Measurements from ENCODE around the gene CCSER1.
A peak's percentile ranks its signal among the peaks of the same experiment; 100 is the strongest.

Gene CCSER1

DNA sequence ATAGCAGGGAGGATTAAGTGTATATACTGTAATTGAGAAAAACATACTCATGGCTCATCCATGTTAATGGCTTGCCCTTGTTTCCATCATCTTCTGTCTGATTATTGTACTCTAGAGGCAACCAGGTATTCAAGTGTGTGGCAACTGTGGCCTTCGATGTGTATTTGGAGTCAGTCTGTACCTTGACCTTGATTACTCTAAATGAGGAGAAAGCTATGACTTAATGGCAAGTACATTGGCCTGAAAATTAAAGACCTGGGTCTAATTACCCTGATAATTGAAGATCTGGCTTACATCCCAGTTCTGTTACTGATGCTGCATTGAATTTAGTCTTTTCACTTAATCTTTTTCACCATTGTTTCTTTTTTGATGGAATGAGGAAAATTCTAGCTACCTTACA lies 409.2 kb downstream of the CCSER1 start:
- no peak overlapping the region for H3K14ac ChIP-seq (ENCODE audit: low read length)
- no peak overlapping the region for H3K4me3 ChIP-seq (ENCODE audit: low read length in 2 of 2)
- H3K79me1 ChIP-seq (ENCODE audit: low read depth, low read length): no peaks in the 10 kb centered on the region
- H2AK5ac ChIP-seq (ENCODE audit: low read depth, low read length): no peak overlapping the region
- no peaks in the 10 kb centered on the region for H3K4me1 ChIP-seq (ENCODE audit: control insufficient read depth in 2 of 2, insufficient read depth in 1 of 2, low read depth in 1 of 2, low read length in 2 of 2)
- no peak overlapping the region for H3K23ac ChIP-seq (ENCODE audit: low read depth, low read length, poor library complexity)
- H3K4me2 ChIP-seq (ENCODE audit: insufficient read depth, low read length, poor library complexity, severe bottlenecking): no peak overlapping the region
- H3K18ac ChIP-seq (ENCODE audit: low read length): no peak overlapping the region
- no peaks in the 10 kb centered on the region for H3K27me3 ChIP-seq (ENCODE audit: control insufficient read depth in 3 of 3, insufficient read depth in 3 of 3, low read depth in 1 of 3, low read length in 3 of 3)
- H3K36me3 ChIP-seq (replicated peaks in 1 of 2; ENCODE audit: control insufficient read depth in 2 of 2, insufficient read depth in 2 of 2, low read length in 2 of 2): no peaks in the 10 kb centered on the region
- H3K9me3 ChIP-seq (replicated peaks in 1 of 2; ENCODE audit: control insufficient read depth in 2 of 2, insufficient read depth in 1 of 2, low read depth in 1 of 2, low read length in 2 of 2): no peaks in the 10 kb centered on the region
- no peak overlapping the region for H2AFZ ChIP-seq (ENCODE audit: low read length)
- no peak overlapping the region for H2BK15ac ChIP-seq (ENCODE audit: low read length)
- H2BK5ac ChIP-seq (ENCODE audit: low read length): no peak overlapping the region
- no peak overlapping the region for H4K8ac ChIP-seq (ENCODE audit: low read depth, low read length)
- H3K4ac ChIP-seq (ENCODE audit: low read length): no peak overlapping the region
- no peak overlapping the region for H3K27ac ChIP-seq (replicated peaks; ENCODE audit: low read length)
- DNase-seq (ENCODE audit: low spot score): no peak
- WGBS, 2 donors (ENCODE audit: extremely low coverage in 2 of 2, insufficient read length in 2 of 2, insufficient replicate concordance in 1 of 2): no CpG with 5 or more reads among the region's 1 CpG
- no peak overlapping the region for H2BK120ac ChIP-seq (ENCODE audit: low read depth, low read length)
- H4K91ac ChIP-seq (ENCODE audit: low read depth, low read length, poor library complexity): no peak overlapping the region
- H3K9ac ChIP-seq (ENCODE audit: low read depth, low read length, poor library complexity): no peak overlapping the region
- no peak overlapping the region for H2BK12ac ChIP-seq (ENCODE audit: low read length)

DNA sequence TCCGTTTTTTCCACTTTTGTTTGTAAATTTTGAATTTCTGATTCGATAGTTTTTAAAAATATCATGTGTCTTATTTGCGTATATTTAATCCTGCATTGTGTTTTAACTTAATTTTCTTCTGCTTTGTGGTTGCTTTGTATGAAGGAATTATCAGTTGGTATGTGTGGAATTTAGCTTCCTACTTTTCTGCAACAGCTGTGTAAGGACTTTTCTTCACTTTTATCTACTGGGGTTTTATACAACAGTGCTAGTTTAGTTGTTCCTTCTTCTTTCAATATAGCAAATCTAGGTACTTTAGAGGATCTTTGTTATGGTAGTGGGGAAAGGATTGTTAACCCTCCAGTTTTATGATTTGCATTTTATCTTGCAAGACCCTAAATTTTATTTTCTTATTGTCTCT lies 410.3 kb downstream of the CCSER1 start:
- Histone ChIP-seq H3K4me3 (ENCODE audit: low read length in 2 of 2) (no peak overlapping the region), H3K27ac (replicated peaks; ENCODE audit: low read length) (no peak overlapping the region)
- no CpG with 5 or more reads among the region's 3 CpGs for WGBS, 2 donors (ENCODE audit: extremely low coverage in 2 of 2, insufficient read length in 2 of 2, insufficient replicate concordance in 1 of 2)

DNA sequence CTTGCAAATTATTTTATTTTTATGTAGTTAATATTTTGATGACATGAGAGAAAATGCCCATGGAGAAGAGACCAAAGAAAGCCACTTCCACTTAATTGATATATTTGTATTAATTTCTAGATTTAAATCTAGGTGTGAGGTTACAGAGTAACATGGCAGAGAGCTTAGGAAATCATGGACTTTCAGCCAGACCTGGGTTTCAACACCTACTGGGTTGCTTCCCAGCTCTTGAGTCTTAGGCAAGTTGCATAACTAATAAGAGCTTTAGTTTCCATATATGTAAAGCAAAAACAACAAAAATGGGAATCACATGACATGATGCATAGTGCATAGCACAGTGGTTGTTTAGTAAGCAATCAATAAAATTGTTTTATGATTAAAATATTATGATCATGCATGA lies 413.3 kb downstream of the CCSER1 start:
- Histone ChIP-seq H3K9me3 (replicated peaks in 1 of 2; ENCODE audit: control insufficient read depth in 2 of 2, insufficient read depth in 1 of 2, low read depth in 1 of 2, low read length in 2 of 2) (no peaks in the 10 kb centered on the region), H3K4ac (ENCODE audit: low read length) (no peak overlapping the region), H3K4me1 (ENCODE audit: control insufficient read depth in 2 of 2, insufficient read depth in 1 of 2, low read depth in 1 of 2, low read length in 2 of 2) (no peaks in the 10 kb centered on the region), H3K4me3 (ENCODE audit: low read length in 2 of 2) (no peak overlapping the region), H3K14ac (ENCODE audit: low read length) (no peak overlapping the region), H3K27ac (replicated peaks; ENCODE audit: low read length) (no peak overlapping the region), H3K4me2 (ENCODE audit: insufficient read depth, low read length, poor library complexity, severe bottlenecking) (no peak overlapping the region), H3K18ac (ENCODE audit: low read length) (no peak overlapping the region), H3K79me1 (ENCODE audit: low read depth, low read length) (no peaks in the 10 kb centered on the region), H2BK12ac (ENCODE audit: low read length) (no peak overlapping the region), H2BK15ac (ENCODE audit: low read length) (no peak overlapping the region), H3K9ac (ENCODE audit: low read depth, low read length, poor library complexity) (no peak overlapping the region), H2BK120ac (ENCODE audit: low read depth, low read length) (no peak overlapping the region), H3K36me3 (replicated peaks in 1 of 2; ENCODE audit: control insufficient read depth in 2 of 2, insufficient read depth in 2 of 2, low read length in 2 of 2) (no peaks in the 10 kb centered on the region), H2BK5ac (ENCODE audit: low read length) (no peak overlapping the region), H2AFZ (ENCODE audit: low read length) (no peak overlapping the region), H4K91ac (ENCODE audit: low read depth, low read length, poor library complexity) (no peak overlapping the region), H4K8ac (ENCODE audit: low read depth, low read length) (no peak overlapping the region), H2AK5ac (ENCODE audit: low read depth, low read length) (no peak overlapping the region), H3K23ac (ENCODE audit: low read depth, low read length, poor library complexity) (no peak overlapping the region), H3K27me3 (ENCODE audit: control insufficient read depth in 3 of 3, insufficient read depth in 3 of 3, low read depth in 1 of 3, low read length in 3 of 3) (no peaks in the 10 kb centered on the region)
- DNase-seq (ENCODE audit: low spot score): no peak

More for the DNA sequence above, 410.3 kb downstream of the CCSER1 start:
- Histone ChIP-seq H2AFZ (ENCODE audit: low read length) (no peak overlapping the region), H3K4ac (ENCODE audit: low read length) (no peak overlapping the region), H3K4me1 (ENCODE audit: control insufficient read depth in 2 of 2, insufficient read depth in 1 of 2, low read depth in 1 of 2, low read length in 2 of 2) (no peaks in the 10 kb centered on the region), H3K18ac (ENCODE audit: low read length) (no peak overlapping the region), H2BK5ac (ENCODE audit: low read length) (no peak overlapping the region), H2BK15ac (ENCODE audit: low read length) (no peak overlapping the region), H2BK12ac (ENCODE audit: low read length) (no peak overlapping the region), H3K36me3 (replicated peaks in 1 of 2; ENCODE audit: control insufficient read depth in 2 of 2, insufficient read depth in 2 of 2, low read length in 2 of 2) (no peaks in the 10 kb centered on the region), H4K8ac (ENCODE audit: low read depth, low read length) (no peak overlapping the region), H3K9ac (ENCODE audit: low read depth, low read length, poor library complexity) (no peak overlapping the region), H4K91ac (ENCODE audit: low read depth, low read length, poor library complexity) (no peak overlapping the region), H3K9me3 (replicated peaks in 1 of 2; ENCODE audit: control insufficient read depth in 2 of 2, insufficient read depth in 1 of 2, low read depth in 1 of 2, low read length in 2 of 2) (no peaks in the 10 kb centered on the region), H2AK5ac (ENCODE audit: low read depth, low read length) (no peak overlapping the region), H3K79me1 (ENCODE audit: low read depth, low read length) (no peaks in the 10 kb centered on the region), H2BK120ac (ENCODE audit: low read depth, low read length) (no peak overlapping the region), H3K27me3 (ENCODE audit: control insufficient read depth in 3 of 3, insufficient read depth in 3 of 3, low read depth in 1 of 3, low read length in 3 of 3) (no peaks in the 10 kb centered on the region), H3K14ac (ENCODE audit: low read length) (no peak overlapping the region), H3K23ac (ENCODE audit: low read depth, low read length, poor library complexity) (no peak overlapping the region), H3K4me2 (ENCODE audit: insufficient read depth, low read length, poor library complexity, severe bottlenecking) (no peak overlapping the region)
- DNase-seq (ENCODE audit: low spot score): peak; percentile 2

DNA sequence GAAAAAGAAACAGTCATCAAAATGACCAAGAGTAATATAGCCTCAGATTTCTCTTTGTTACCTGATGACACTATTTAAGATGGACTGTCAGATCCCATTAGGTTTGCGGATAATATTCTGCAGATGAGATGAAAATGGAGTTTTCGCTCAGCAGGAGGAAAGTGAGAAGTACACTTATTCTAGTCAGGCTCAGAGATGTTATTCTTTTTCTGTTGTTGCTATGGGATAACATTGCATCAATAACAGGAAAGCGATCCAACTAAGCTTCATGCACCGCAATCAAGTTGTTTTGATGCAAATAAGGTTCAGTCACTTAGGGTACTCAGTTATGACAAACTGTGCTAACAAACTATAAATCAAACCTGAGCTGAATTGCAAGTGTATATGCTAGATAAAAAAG lies 415.0 kb downstream of the CCSER1 start:
- H2BK15ac ChIP-seq (ENCODE audit: low read length): no peak overlapping the region
- WGBS, 2 donors (ENCODE audit: extremely low coverage in 2 of 2, insufficient read length in 2 of 2, insufficient replicate concordance in 1 of 2): no CpG with 5 or more reads among the region's 4 CpGs

More for the DNA sequence above, 415.0 kb downstream of the CCSER1 start:
- no peak for DNase-seq (ENCODE audit: low spot score)
- Histone ChIP-seq H2BK120ac (ENCODE audit: low read depth, low read length) (no peak overlapping the region), H2AK5ac (ENCODE audit: low read depth, low read length) (no peak overlapping the region), H3K36me3 (replicated peaks in 1 of 2; ENCODE audit: control insufficient read depth in 2 of 2, insufficient read depth in 2 of 2, low read length in 2 of 2) (no peaks in the 10 kb centered on the region), H3K4me3 (ENCODE audit: low read length in 2 of 2) (no peak overlapping the region), H3K4ac (ENCODE audit: low read length) (no peak overlapping the region), H3K4me1 (ENCODE audit: control insufficient read depth in 2 of 2, insufficient read depth in 1 of 2, low read depth in 1 of 2, low read length in 2 of 2) (no peaks in the 10 kb centered on the region), H3K27me3 (ENCODE audit: control insufficient read depth in 3 of 3, insufficient read depth in 3 of 3, low read depth in 1 of 3, low read length in 3 of 3) (no peaks in the 10 kb centered on the region), H3K79me1 (ENCODE audit: low read depth, low read length) (no peaks in the 10 kb centered on the region), H3K9me3 (replicated peaks in 1 of 2; ENCODE audit: control insufficient read depth in 2 of 2, insufficient read depth in 1 of 2, low read depth in 1 of 2, low read length in 2 of 2) (no peaks in the 10 kb centered on the region), H4K91ac (ENCODE audit: low read depth, low read length, poor library complexity) (no peak overlapping the region), H3K14ac (ENCODE audit: low read length) (no peak overlapping the region), H2BK12ac (ENCODE audit: low read length) (no peak overlapping the region), H4K8ac (ENCODE audit: low read depth, low read length) (no peak overlapping the region), H3K18ac (ENCODE audit: low read length) (no peak overlapping the region), H3K9ac (ENCODE audit: low read depth, low read length, poor library complexity) (no peak overlapping the region), H3K23ac (ENCODE audit: low read depth, low read length, poor library complexity) (no peak overlapping the region), H2BK5ac (ENCODE audit: low read length) (no peak overlapping the region), H3K4me2 (ENCODE audit: insufficient read depth, low read length, poor library complexity, severe bottlenecking) (no peak overlapping the region), H3K27ac (replicated peaks; ENCODE audit: low read length) (no peak overlapping the region), H2AFZ (ENCODE audit: low read length) (peak overlapping the region; percentile 7)
